Measurements from ENCODE around the gene RTP3.

RTP3 gene

GRCh38 chr3:46497556-46498265 is at the start of gene RTP3:
RTP3 (plus strand) TSS chr3:46497976; CDS start chr3:46498063, 87 bp downstream.
- DNase-seq, result no peak

- DNase-seq, result no peak
These were observed 49.1 kb upstream of the RTP3 start for GRCh38 chr3:46448721-46449120.

- peak in 1 of 2 experiments; percentile 16 for DNase-seq
These were observed 47.8 kb upstream of the RTP3 start for GRCh38 chr3:46449755-46450552.

- DNase-seq, result no peak
These were observed 44.1 kb upstream of the RTP3 start for GRCh38 chr3:46453526-46454208.

DNA sequence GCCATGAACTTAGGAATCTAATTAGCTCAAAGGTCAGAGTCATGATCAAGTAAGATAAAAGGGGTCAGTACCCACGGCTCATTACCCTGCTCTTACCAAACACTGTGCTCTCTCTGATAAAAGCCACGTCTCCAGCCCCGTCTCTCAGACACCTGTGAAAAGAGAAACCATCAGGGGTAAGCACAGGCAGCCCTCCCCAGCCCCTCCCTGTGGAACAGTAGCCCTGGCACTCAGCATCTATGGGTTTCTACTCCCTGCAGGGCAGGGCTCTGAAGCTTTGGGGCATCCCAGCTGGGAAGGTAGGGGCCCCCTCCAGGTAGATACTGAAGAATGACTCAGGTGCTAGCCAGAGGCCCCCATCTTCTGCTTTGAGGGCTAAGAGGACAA is 43.6 kb upstream of the RTP3 start:
- DNase-seq, result no peak

DNA sequence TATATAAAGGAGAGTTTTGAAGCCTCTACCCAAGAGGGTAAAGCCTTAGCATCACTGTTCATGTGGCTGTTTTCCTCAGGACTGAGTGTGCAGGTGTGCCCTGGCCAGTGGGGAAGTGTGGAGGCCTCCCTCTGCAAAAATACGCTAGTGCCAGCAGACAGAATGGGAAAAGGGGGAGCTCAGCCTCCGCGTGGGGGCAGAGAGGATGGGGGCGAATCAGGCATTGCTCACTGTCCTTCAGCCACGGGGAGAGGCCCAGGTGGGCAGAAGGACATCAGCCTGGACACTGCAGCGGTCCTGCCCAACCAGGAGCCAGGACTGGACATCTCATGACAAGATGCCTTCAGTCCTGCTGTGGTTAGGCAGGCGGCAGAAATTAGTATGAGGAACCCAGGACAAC is 43.2 kb upstream of the RTP3 start:
- DNase-seq, result no peak

DNA sequence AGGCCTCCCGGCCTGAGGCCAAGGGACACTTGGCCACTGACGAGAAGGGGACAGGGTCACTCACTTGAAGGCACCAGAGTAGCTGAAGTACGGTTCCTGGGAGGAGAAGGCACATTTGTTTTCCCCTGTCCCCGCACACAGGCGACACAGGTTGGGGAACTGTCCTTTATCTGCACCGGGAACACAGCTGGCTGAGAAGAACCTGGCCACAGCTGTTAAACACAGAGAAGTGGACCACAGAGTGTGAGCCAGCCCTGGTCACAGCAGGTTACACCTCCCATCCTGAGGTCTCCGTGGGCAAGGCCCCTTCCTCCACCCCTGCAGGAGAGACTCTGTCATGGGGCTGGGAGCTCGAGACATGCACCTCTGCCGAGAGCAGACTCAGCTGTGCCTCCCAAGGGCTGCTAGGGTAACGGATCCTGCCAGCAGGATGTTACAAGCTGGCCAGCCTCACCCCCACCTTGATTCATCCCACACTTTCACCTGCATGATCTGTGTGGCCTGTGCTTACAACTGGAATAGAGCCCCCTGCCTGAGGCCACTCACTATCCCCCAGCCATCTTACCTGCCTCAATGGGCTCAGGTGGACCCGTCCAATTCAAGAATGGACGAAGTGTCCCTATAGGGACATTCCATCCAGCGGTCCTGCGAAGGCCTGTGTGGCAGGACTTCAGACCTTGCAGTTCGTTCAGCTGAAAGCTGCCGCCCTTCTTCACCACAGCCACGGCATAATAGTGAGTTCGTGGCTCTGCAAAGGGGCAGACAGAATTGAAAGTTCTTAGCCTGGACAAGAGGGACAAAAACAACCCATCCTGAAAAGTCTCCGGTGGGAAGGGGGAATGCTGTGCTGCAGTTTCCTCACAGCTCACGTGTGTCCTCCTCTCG is 42.3 kb upstream of the RTP3 start:
- no peak for DNase-seq

- no peak for DNase-seq
These were observed 41.7 kb upstream of the RTP3 start for GRCh38 chr3:46456118-46456517.

- DNase-seq, result no peak
These were observed 37.7 kb upstream of the RTP3 start for GRCh38 chr3:46460051-46460450.

- peak in 1 of 2 experiments; percentile 9 for DNase-seq
These were observed 35.7 kb upstream of the RTP3 start for GRCh38 chr3:46462111-46462510.

GRCh38 chr3:46462511-46462910 is 35.3 kb upstream of the RTP3 start:
- no peak for DNase-seq

DNA sequence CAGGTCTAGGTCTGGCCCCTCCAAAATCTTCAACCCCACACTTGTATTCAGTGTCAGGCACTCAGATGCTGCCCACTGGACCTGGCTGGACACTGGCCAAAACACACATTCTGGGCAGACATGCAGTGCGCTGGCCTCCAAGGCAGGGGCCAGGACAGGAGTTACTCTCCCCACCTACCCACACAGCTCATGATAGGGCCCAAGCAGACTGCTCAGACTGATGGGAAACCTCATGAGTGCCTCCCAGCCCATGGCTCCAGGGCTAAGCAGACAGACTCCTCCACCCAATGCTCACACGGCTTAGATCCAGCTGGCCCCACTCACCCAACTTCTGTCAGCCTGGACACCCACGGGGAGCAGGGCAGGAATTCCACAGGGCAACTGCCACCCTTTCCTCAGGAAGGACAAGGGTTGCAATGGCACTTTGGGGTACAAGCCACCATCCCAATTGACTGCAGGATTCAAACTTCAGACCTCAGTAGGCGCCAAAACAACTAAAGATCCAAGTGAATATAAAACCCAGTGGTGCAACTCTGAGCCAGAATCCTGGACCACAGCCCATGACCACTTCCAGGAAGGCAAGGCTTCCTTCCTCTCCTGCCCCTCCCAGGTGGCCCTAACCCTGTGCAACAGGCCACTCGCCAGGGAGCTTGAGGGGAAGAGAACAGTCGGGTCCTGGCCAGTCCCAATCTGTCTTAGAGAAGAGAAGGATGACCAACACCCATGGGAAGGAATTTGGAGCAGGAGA is 34.5 kb upstream of the RTP3 start:
- no peak for DNase-seq

DNA sequence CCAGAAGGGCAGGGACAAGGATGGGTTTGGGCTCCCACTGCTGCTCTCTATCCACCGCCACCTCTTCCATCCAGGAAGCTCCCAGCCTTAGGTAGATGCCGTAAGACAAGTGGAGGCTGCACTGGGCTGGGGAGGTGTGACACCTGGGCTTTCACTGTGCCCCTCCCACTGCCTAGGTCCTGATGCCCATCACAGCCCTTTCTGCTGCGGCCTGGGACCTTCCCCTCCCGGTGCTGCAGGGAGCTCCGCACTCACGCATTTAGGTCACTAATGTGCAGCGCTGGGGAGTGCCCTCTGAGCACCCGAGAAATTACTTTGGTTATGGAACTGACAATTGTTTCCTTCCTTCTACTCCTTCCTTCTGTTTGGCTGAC is 33.9 kb upstream of the RTP3 start:
- no peak for DNase-seq

DNA sequence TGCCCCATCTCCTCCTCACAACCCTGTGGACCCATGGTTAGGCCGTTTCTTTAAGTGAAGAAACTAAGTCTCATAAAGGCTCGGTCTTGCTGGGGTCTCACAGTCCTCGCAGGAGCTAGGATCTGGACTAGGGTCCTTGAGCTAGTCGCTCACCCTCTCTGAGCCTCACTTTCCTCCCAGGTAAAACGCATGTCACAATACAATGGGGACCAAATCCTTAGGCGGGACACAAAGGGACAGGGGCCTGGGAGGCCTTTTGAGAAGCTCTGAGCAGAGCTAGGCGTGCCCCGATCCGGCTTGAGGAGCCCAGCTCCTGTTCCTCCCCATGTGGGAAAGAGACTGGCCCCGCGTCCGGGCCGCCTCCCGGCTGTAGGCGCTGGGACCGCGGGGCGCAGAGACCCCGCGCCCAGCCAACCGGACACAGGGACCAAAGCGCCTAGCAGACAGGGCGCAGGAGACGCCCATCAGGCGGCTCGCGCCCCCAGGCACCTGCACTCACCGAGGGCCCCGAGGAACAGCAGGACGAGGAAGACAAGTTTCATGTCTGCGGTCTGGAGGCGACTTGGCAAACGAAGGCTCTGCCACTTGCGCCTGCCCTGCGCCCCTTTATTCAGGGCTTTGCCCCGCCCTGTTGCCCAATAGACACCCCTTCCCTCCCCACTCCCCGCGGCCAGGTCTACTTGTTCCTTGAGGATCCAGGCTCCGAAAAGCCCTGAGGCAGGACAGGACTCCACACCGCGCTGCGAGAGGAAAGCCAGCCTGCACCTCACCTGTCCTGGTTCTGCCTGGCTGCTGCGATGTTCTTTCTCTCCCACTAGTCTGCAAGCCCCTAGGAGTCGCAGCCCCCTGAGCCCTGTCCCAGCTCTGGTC is 33.2 kb upstream of the RTP3 start, which contains the start of gene LTF:
Gene LTF, minus strand, starts transcription at position 580 of the 870 bp plus-strand sequence. Its CDS starts 38 bp downstream, at position 542.
- no peak for DNase-seq

- DNase-seq, result no peak
These were observed 32.6 kb upstream of the RTP3 start for GRCh38 chr3:46465196-46465520.

DNA sequence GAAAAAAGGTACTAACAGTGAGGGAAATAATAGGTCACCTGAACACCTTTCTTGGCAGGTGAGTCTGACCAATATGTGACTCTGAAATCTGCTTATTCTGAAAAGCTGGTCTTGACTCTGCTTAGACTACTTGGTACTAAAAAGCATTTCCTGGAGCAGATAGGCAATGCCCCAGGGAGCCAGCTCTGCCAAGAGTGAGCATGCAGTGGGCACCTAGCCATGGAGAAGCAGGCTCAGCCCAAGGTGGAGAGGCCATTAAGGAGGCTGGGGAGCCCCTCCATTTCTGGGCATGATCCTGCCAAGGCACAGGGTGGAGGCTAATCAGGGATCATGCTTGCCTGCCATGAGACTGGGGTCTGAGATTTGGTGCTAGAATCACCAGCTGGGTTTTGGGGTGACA is 31.5 kb upstream of the RTP3 start:
- no peak for DNase-seq

DNA sequence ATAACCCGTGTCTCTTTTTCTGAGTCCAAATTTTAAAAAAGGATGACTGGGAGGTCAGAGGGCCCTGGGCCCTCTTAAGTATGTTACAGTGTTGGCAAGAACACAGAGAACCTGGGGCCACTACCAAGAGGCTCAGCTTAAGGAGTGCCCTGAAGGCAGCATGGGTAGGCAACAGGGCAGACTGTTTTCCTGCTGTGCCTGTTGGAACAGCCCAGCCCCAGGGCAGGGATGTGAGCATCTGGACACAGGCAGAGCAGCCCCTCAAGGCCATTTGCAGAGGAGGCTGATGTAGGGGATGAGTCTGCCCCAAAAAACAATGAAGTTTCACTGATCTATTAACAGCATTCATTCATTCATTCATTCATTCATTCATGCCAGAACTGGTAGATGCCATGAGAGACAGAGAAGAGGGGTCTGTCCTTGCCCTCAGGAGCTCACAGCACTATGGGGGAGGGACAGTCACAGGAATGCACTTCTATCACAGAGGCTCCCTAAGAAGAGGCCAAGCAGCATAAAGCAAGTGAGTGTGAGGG is 30.8 kb upstream of the RTP3 start:
- no peak for DNase-seq

GRCh38 chr3:46467562-46467961 is 30.2 kb upstream of the RTP3 start:
- no peak for DNase-seq

- DNase-seq, result no peak
These were observed 28.8 kb upstream of the RTP3 start for GRCh38 chr3:46468753-46469600.

All from Kasumi-1 (cell line).